Transverse colon (tissue), 4 donors: ENCODE data around the gene KCNK7. TPM values are rescaled to one million over a fixed set of nuclear protein-coding genes. Genes with fewer than 3 reads are reported as not detected.
A peak's percentile ranks its signal among the peaks of the same experiment; 100 is the strongest.

Experiments used
- DNase-seq: peaks from one replicate; pipeline ENCODE4 v3.0.0-alpha.2; 2019
- H3K27ac ChIP-seq, 4 donors: fragments of 200-600 bp; sonication (generic); 2 replicates each; pipeline ENCODE4 v1.5.1; 2016 to 2018; ENCODE audit warnings: inconsistent platforms in 4 of 4
- H3K27me3 ChIP-seq: fragments of 200-600 bp; sonication (generic); 2 replicates; pipeline ENCODE4 v1.5.1; 2017; ENCODE audit warnings: inconsistent platforms
- H3K36me3 ChIP-seq, 4 donors: fragments of 200-600 bp; sonication (generic); 2 replicates each; pipeline ENCODE4 v1.5.1; 2017 to 2019; ENCODE audit warnings: inconsistent platforms in 4 of 4
- H3K4me1 ChIP-seq, 4 donors: fragments of 200-600 bp; sonication (generic); 2 replicates each; pipeline ENCODE4 v1.5.1; 2017 to 2020; ENCODE audit warnings: inconsistent platforms in 4 of 4
- H3K4me3 ChIP-seq, 4 donors: fragments of 200-600 bp; sonication (generic); 1 replicate in 1 of 4; 2 replicates in 3 of 4; pipeline versions ENCODE4 v1.5.1 to v1.6.1; 2017 to 2019; ENCODE audit warnings: inconsistent platforms in 4 of 4
- H3K9me3 ChIP-seq, 2 donors: fragments of 200-600 bp; sonication (generic); 2 replicates each; pipeline ENCODE4 v1.5.1; 2017 to 2019; ENCODE audit warnings: inconsistent platforms in 2 of 2
- CTCF ChIP-seq, 5 experiments: fragments of 200-600 bp in 3 of 5; fragments of 450-650 bp in 2 of 5; sonication (generic) in 3 of 5; IDR thresholded peaks; 1 replicate in 2 of 5; 2 replicates in 3 of 5; pipeline ENCODE4 v1.5.1; 2016 to 2017; ENCODE audit warnings: antibody characterized with exemption in 5 of 5, inconsistent platforms in 3 of 5, mild to moderate bottlenecking in 2 of 5, moderate library complexity in 1 of 5
- EP300 ChIP-seq: sonication (generic); formaldehyde crosslinking; IDR thresholded peaks from one replicate; pipeline ENCODE4 v1.6.1; 2017; ENCODE audit warnings: antibody characterized with exemption, low read depth
- POLR2A ChIP-seq: fragments of 450-650 bp; IDR thresholded peaks from one replicate; pipeline ENCODE4 v1.6.1; 2016; ENCODE audit warnings: antibody characterized with exemption, mild to moderate bottlenecking, moderate library complexity
- POLR2AphosphoS5 ChIP-seq, 3 donors: sonication (generic); formaldehyde crosslinking; IDR thresholded peaks; one replicate each; pipeline ENCODE4 v1.6.1; 2016; ENCODE audit warnings: antibody characterized with exemption in 3 of 3
- WGBS, 2 donors: methylation state at CpG; one replicate each; pipeline ENCODE4 v1.1.5; 2018; ENCODE audit warnings: low coverage in 1 of 2; 5-methylcytosine and 5-hydroxymethylcytosine counted together
- in situ Hi-C, 4 donors: fragments of 200-750 bp; cut with MboI; loops; one replicate each; pipeline versions ENCODE4 v1.15.0 to v1.15.1; 2017; ENCODE audit warnings: low sequenced_read_pairs in 3 of 4, low pct_ligation_motif_present in 1 of 4, low pct_unique_long_range_greater_than_20kb in 1 of 4
- intact Hi-C: fragments of 100-400 bp; cut with DNase I; formaldehyde crosslinking; loops from one replicate; pipeline ENCODE4 v1.15.1; 2023; ENCODE audit warnings: low total_unique reads
- total RNA-seq, 4 donors: library from RNA; depleted of rRNA; stranded (reverse); fragments of >200 nt; gene quantifications; one replicate each; pipeline ENCODE4 v1.1.0, GENCODE V29; 2016

Gene KCNK7
- total RNA-seq, 4 donors from 2014 or later: 0.27 to 1.6 TPM; not detected in 2

- H3K36me3 ChIP-seq: peaks cover 0 to 22% (median 6%) of the 10 kb centered on the region in 4 donors
- no peaks in the 10 kb centered on the region for H3K27me3 ChIP-seq
- in situ Hi-C loops (no loop called here), intact Hi-C loops (loop anchor here (5.0 kb wide), 1 partner anchor 36 kb away; no protein-coding TSS in a partner anchor)
- H3K4me1 ChIP-seq: peaks cover 28 to 53% (median 44%) of the 10 kb centered on the region in 4 donors
- H3K9me3 ChIP-seq: no peaks in the 10 kb centered on the region
- H3K4me3 ChIP-seq: peak overlapping the region in 1 of 4 donors; percentile 83
- peak overlapping the region; percentile 96 to 98 (median 96) for H3K27ac ChIP-seq
- TF ChIP-seq CTCF (IDR thresholded peaks at IDR 0.05) (no peak), POLR2A (no peak), POLR2AphosphoS5 (IDR thresholded peaks at IDR 0.05) (no peak), EP300 (no peak)
- DNase-seq: peak; percentile 6
- WGBS, 2 donors: 91 to 96% methylated on average over 7 of the region's 7 CpGs
Measured at GRCh38 chr11:65578134-65578533, 17.5 kb downstream of the KCNK7 start.

- in situ Hi-C loops: no loop called here
- H3K36me3 ChIP-seq: peaks cover 0 to 22% (median 6%) of the 10 kb centered on the region in 4 donors
- H3K9me3 ChIP-seq: no peaks in the 10 kb centered on the region
- H3K4me3 ChIP-seq: peak overlapping the region; percentile 80 to 94 (median 86)
- 69% methylated on average over 7 of the region's 8 CpGs; no CpG with 5 or more reads in 1 of the 2 donors for WGBS, 2 donors
- H3K4me1 ChIP-seq: peaks cover 30 to 56% (median 46%) of the 10 kb centered on the region in 4 donors
- H3K27me3 ChIP-seq: no peaks in the 10 kb centered on the region
- no peak for TF ChIP-seq POLR2A
- TF ChIP-seq POLR2AphosphoS5 (IDR thresholded peaks at IDR 0.05): no peak
- no peak for TF ChIP-seq EP300
- no peak for TF ChIP-seq CTCF (IDR thresholded peaks at IDR 0.05)
- intact Hi-C loops: loop anchor here (5.0 kb wide), 1 partner anchor 35 kb away; no protein-coding TSS in a partner anchor
- DNase-seq: peak; percentile 15
- peak overlapping the region; percentile 96 to 98 (median 96) for H3K27ac ChIP-seq
Measured at GRCh38 chr11:65577756-65578109, 17.9 kb downstream of the KCNK7 start.

GRCh38 chr11:65576867-65577755 lies 18.5 kb downstream of the KCNK7 start:
- Histone ChIP-seq H3K36me3 (peaks cover 0 to 22% (median 6%) of the 10 kb centered on the region in 4 donors), H3K27ac (peak overlapping the region; percentile 96 to 98 (median 96)), H3K9me3 (no peaks in the 10 kb centered on the region), H3K4me1 (peaks cover 31 to 57% (median 47%) of the 10 kb centered on the region in 4 donors), H3K27me3 (no peaks in the 10 kb centered on the region), H3K4me3 (peak overlapping the region; percentile 80 to 94 (median 86))
- peak; percentile 81 for DNase-seq
- intact Hi-C loops: loop anchor here (5.0 kb wide), 1 partner anchor 35 kb away; no protein-coding TSS in a partner anchor
- 28% methylated on average over 13 of the region's 18 CpGs; no CpG with 5 or more reads in 1 of the 2 donors for WGBS, 2 donors
- peak; percentile 48 for TF ChIP-seq POLR2A
- peak; percentile 31 to 73 (median 51) for TF ChIP-seq POLR2AphosphoS5 (IDR thresholded peaks at IDR 0.05)
- no peak for TF ChIP-seq CTCF (IDR thresholded peaks at IDR 0.05)
- in situ Hi-C loops: no loop called here

GRCh38 chr11:65576232-65576866 lies 19.3 kb downstream of the KCNK7 start:
- WGBS, 2 donors: 4% methylated on average over 21 of the region's 26 CpGs; no CpG with 5 or more reads in 1 of the 2 donors
- Histone ChIP-seq H3K4me1 (peaks cover 38 to 65% (median 55%) of the 10 kb centered on the region in 4 donors), H3K27ac (peak overlapping the region; percentile 96 to 98 (median 96)), H3K4me3 (peak overlapping the region; percentile 80 to 94 (median 86)), H3K9me3 (no peaks in the 10 kb centered on the region), H3K27me3 (no peaks in the 10 kb centered on the region), H3K36me3 (peaks cover 0 to 16% (median 6%) of the 10 kb centered on the region in 4 donors)
- intact Hi-C loops: loop anchor here (5.0 kb wide), 1 partner anchor 34 kb away; no protein-coding TSS in a partner anchor
- in situ Hi-C loops: no loop called here
- DNase-seq: no peak
- no peak for TF ChIP-seq POLR2A
